Stimulated activated CD8-positive, alpha-beta memory T cell treated with anti-CD3 and anti-CD28 coated beads, Interleukin-4, amount 100 ng/mL, for 1 hour (primary cell): ENCODE data around the gene ACBD6.

ENCODE experiments used
- DNase-seq, 2 donors: peaks; one replicate each; pipeline ENCODE4 v3.0.0-alpha.2; 2020; ENCODE audit warnings: low read depth in 2 of 2, low spot score in 1 of 2

Gene ACBD6

GRCh38 chr1:180258290-180258689 lies 244.1 kb downstream of the ACBD6 start:
- no peak for DNase-seq

- no peak for DNase-seq
These were observed 244.9 kb downstream of the ACBD6 start for GRCh38 chr1:180257486-180257885.

GRCh38 chr1:180257028-180257386 lies 245.4 kb downstream of the ACBD6 start:
- DNase-seq, result no peak

- DNase-seq, result no peak
These were observed 245.9 kb downstream of the ACBD6 start for GRCh38 chr1:180256341-180257027.

GRCh38 chr1:180255536-180256340 lies 246.6 kb downstream of the ACBD6 start:
- DNase-seq, result no peak

- DNase-seq, result no peak
These were observed 247.5 kb downstream of the ACBD6 start for GRCh38 chr1:180254854-180255253.

- DNase-seq, result no peak
These were observed 247.9 kb downstream of the ACBD6 start for GRCh38 chr1:180254496-180254819.

- no peak for DNase-seq
These were observed 248.5 kb downstream of the ACBD6 start for GRCh38 chr1:180253585-180254495.

GRCh38 chr1:180252638-180253536 lies 249.5 kb downstream of the ACBD6 start:
- peak in 1 of 2 donors; percentile 40 for DNase-seq

- DNase-seq, result no peak
These were observed 250.7 kb downstream of the ACBD6 start for GRCh38 chr1:180251526-180252305.

- DNase-seq, result no peak
These were observed 251.4 kb downstream of the ACBD6 start for GRCh38 chr1:180250883-180251509.

- no peak for DNase-seq
These were observed 251.9 kb downstream of the ACBD6 start for GRCh38 chr1:180250499-180250770.

- no peak for DNase-seq
These were observed 252.5 kb downstream of the ACBD6 start for GRCh38 chr1:180249725-180250498.

- DNase-seq, result no peak
These were observed 253.4 kb downstream of the ACBD6 start for GRCh38 chr1:180248731-180249681.

- DNase-seq, result no peak
These were observed 254.2 kb downstream of the ACBD6 start for GRCh38 chr1:180248176-180248575.

GRCh38 chr1:180247580-180247979 lies 254.8 kb downstream of the ACBD6 start:
- no peak for DNase-seq

- DNase-seq, result no peak
These were observed 255.3 kb downstream of the ACBD6 start for GRCh38 chr1:180247061-180247460.

GRCh38 chr1:180246579-180246978 lies 255.8 kb downstream of the ACBD6 start:
- no peak for DNase-seq
